ENCODE data around the gene ARHGAP8.

The ARHGAP8 gene

DNA sequence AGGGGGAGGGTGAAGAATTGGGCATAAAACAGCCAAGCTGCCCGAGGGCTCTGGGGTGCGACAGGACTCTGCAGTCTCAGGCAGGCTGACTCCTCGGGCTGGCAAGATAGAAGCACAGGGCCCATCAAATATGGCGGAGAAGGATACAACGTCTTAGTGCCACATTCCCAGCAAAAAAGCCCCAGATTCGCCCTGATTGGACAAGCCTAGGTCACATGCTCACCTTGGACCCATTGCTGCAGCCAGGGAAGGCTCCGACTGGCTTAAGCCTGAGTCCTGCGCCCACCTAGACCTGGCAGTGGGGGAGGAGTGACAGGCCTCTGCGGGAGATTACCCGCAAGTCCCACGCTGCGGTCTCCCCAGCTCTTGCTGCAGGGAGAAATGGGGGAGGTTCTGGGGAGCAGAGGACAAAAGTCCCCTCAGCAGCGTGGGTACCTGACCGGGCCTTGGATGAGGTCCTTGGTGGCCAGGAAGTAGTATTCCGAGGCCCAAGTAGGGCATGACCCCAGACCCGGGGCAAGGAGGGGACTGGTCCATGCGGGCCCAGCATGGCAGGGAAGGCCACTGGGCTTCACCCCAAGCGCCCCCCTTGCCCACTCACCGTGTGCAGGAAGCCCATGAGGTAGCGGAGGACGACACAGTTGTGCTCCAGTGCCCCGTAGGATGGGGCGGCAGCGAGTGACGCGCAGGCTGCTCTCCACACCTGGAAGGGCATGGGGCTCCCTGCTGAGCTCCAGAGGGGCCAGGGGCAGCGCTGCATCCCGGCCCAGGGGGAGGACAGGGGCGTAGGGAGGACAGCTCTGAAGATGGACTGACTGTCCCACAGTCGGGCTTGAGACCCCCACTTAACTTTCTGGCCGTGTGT is 113.0 kb downstream of the ARHGAP8 start:
- no peak for DNase-seq

DNA sequence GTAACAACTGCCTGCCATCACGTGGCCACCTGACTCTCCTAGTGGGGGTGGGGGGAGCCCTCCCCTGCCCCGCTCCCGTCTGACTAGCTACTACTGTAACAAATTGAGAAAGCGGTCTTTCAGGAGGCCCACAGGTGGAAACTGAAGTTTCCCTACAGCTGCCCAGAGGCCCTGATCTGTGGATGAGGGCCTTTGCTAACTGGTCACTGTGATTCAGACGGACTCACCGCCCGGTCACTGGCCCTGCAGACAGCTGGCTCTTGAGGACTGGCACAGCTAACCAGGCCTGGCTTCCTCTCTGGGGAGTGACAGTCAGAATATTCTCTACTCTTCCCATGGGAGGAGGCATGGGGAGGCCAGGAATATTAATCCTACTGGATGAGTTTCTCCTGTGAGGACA is 116.8 kb downstream of the ARHGAP8 start:
- DNase-seq: no peak

DNA sequence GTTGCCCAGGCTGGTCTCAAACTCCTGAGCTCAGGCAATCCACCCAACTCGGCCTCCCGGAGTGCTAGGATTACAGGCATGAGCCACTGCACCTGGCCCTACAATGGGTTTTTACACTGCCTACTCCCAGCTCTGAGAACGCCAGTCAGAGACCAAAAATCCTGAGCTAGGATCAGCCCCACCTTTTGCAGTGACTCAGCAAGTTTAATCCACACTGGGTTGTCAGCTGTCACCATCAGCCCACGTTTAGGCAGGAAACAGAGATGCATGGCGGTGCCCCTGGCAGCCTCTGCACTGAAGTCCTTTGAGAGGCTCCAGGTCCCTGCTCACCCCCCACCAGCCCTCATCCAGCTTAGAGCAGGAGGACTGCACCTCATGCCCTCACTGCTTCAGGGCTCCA is 117.6 kb downstream of the ARHGAP8 start:
- no peak for DNase-seq

DNA sequence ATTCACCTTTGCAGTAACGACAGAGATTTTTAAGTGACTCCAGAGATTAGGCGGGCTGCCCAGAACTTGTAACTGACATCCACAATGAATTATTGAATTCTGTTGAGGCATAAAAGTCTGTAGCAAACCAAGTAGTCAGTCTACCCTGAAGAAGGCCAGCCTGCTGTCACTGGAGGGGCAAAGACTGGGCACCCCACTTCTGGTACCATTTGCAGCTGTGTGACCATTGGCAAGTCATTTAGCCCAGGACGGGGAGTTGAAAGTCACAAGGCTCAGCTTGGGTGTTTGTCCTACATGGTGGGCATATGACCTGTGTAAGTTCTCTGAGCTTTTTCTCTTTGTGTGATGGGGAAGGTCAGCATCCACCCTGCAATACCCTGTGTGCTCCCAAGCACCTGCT is 119.4 kb downstream of the ARHGAP8 start:
- no peak for DNase-seq

DNA sequence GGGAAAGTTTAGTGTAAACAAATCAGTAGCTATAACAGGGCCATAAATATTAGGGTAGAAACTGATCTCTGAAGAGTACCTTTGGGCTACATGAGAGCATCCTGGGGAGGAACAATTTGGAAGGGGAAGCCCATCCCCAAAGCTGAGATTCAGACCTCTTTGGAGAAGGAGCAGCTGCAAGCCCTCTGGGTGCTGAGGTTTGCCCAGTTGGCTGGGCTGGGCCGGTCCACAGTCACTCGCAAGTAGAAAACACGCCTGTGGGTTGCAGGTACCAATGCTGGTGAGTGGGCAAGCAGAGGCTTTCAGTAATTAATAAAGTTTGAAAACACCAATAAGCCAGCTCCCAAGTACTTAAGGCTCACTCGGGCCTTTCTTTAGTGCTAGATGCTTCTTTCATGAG is 124.5 kb downstream of the ARHGAP8 start:
- DNase-seq: no peak

DNA sequence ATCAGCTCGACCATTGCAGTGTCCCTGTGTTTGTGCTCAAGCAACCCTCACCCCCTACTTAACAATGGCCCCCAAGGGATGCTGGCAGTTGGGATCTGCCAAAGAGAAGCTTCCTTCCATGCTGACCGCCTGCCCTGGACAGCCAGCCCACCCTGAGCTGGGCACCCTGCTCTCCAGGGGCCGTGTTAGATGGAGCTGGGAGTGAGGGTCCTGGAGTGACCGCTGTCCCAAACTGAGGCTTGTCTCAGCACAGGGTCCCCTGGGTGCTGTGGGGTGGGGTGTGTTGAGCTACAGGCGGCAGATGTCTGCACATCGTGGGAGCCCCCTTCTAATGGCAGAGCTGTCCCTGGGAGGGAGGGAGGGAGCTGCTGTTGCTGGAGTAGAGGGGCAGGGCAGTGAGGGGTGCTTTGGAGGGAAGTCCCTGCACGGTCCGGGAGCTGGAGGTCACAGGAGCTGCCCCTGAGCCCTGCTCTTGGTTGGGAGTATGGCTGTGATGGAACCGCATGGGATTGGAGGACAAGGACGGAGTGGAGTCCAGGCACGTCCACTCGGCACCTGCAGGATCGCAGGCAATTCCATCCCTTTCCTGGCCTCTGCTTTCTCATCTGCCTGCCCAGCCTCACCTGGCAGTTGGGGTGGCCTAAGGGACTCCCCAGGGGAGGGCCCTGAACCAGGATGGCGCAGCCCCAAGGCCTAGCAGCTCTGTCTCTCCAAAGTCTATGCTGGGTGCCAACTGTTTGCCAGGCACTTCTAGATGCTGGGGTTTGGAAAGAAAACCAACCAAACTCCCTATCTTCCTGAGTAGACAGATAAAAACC is 126.3 kb downstream of the ARHGAP8 start:
- no peak for DNase-seq

DNA sequence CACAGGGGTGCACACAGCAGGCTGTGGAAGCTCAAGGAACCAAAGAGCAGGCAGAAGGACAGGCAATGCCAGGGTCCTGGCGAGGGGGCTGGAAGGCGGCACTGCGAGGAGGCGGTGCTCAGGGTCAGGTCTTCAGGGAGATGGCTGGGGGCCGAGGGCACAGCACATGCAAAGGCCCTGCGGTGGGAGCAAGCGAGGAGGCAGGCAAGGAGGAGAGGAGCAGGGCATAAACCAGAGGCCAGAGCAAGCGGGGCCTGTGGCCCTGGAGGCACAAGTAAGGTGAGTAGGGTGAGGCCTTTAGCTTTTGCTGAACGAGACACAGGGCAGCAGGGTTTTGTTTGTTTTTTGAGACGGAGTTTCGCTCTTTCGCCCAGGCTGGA is 126.9 kb downstream of the ARHGAP8 start:
- no peak for DNase-seq

DNA sequence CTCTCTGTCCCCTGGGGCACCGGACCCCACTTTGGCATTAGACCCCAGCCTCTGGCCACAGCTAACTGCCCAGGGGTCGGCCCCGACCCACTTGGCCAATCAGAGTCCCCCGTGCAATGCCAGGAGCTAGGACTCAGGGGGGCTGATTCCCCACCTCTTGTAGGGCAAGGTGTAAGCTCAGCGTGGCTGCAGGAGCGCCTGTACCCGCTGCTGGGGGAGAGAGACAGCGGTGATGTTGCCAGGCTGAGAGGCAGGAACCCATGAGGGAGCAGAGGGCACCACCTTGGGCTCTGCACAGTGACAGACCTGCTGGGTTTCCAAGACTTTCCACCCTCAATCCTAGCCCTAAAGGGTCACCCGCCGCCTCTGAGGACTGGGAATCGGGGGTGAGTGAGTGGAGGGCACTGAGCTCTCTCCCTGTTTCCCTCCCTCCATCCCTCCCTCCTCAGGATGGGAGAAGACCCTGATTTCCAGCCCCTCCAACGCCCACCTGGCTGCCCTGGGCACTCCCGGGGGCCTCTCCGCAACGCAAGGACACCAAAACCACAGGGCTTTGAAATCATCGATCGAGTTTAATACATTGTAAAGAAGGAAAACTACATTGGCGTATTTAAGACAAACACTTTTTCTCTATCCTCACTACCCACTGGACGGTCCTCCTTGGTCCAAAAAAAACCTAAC is 128.4 kb downstream of the ARHGAP8 start:
- DNase-seq: no peak

DNA sequence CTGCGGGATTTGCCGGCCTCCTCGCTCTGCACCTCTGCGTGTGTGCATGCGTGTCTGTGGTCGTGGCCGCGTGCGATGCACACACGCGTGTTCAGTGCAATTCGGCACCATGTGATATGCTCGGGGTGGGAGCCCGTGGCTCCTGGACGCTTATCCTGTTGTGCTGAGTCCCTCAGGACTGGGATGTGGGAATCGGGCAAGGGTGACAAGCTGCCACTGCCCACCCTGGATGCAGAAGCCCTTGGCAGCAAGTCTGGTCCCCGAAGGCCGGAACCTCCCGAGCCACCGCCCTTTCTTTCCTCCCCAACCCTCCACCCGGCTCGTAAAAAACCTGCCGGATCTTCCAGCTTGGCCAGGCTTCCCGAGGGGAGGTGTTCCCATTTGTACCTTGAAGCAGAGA is 129.2 kb downstream of the ARHGAP8 start:
- no peak for DNase-seq

DNA sequence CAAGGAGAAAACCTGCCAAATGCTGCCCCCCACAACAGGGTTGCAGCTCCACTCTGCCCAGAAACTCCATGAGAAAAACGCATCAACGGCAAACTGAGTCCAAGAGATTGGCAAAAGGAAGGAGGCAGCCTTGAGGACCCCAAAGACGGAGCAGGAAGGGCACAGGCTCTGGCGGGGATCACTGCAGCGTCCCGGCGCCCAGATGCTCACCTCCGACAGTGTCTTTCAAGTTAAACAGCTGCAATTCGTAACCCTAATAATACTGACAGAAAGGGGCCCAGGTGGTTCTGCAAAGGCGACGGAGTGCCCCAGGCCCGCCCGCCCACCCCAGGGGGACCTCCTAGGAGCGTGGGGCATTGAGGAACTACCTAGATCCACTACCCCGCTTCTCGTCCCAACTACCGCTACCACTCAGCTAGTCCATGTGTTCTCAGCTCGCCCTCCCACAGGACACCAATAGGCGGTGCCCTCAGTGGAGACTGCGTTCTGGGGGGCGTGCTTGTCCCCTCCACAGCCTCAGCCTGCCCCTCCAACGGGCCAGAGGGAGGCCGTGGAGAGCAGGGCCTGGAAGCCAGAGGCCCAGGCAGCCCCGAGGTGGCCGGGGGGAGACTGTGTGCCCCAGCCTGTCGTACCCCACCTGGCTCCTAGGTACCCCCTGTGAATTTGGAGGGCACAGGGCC is 130.0 kb downstream of the ARHGAP8 start:
- no peak for DNase-seq

DNA sequence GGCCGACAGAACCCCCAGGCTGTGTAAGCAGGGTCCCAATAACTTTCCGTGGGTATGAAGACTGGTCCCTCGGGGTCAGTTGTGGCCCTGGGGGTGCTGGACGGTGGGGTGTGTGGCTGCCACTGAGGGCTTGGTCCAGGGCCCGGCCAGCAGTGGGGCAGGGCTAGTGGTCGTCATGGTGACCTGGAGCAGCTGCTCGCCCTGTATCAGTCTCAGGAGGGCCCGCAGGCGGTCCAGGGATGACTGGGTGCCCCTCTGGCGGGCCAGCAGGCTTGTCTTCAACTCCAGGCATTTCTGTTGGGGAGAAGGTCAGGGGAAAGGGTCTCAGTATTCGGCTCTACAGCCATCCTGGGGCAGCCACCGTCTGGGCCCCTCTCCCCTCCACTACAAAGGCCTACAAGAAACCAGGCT is 130.6 kb downstream of the ARHGAP8 start:
- DNase-seq: no peak

DNA sequence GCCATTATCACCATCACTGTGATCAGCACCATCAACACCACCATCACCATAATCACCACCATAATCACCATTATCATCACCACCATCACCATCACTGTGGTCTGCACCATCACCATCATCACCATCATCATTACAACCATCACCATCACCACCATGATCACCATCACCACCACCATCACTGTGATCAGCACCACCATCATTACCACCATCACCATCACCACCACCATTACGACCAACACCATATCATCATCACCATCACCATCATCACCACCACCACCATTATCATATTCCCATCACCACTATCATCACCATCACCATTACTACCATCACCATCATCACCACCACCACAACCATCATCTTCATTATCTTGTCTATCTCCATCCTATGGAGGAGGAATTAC is 132.2 kb downstream of the ARHGAP8 start:
- DNase-seq: no peak

DNA sequence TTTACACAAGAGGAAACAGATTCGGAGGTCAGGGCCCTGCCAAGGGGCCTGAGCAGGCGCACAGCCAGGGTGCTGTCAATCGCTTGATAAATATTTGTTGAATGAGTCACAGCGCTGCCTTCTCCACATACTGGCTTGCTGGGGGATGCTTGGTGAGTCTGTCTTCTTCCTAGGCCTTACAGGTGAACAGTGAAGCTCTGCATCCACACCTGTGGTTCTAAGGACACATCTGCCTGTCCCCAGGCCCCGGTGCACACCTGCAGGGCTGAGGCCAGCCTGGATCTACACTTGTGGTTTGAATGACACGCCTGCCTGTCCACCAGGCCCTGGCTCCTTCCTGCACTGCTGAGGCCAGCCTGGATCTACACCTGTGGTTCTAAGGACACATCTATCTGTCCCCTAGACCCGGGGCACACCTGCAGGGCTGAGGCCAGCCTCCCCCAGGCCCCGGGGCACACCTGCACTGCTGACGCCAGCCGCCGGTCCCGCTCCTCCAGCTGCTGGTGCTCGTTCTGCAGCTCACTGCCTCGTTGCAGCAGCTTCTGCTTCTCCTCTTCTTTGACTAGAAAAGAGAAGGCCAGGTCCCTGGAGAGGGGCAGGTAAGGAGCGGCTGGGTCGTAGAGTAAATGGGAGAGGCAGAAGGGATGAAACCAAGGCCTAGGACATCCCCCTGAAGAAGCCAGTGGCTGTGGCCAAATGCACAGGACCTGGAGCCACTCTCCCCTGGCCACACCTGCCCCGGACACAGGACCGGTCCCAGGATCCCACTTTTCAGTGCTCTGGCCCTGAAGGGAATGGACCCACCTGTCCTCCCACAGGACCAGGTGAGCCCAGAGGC is 132.8 kb downstream of the ARHGAP8 start:
- DNase-seq: no peak

DNA sequence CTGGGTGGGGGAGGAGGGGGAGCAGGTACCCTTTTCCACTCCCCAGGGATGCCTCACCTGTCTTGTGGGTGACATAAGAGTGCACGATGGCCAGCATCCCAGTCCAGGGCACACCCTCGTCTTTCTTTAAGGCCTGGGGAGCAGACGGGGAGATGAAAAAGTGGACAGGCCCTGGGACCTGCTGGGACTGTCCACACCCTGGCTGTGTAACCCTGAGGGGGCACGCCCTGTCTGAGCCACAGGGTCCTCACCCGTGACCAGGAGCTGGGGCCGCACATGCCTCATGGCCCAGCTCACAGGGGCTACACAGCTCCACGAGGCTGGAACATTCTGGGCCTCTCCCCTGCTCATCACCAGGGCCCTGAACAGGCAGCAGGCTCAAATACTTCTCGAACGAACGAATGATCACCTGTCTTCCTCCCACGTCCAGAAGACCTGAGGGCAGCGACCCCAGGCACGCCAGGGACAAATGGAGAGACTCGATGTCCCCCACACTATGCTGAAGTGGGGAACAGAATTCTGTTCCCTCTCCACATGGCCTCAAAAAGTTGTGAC is 133.5 kb downstream of the ARHGAP8 start:
- DNase-seq: no peak

DNA sequence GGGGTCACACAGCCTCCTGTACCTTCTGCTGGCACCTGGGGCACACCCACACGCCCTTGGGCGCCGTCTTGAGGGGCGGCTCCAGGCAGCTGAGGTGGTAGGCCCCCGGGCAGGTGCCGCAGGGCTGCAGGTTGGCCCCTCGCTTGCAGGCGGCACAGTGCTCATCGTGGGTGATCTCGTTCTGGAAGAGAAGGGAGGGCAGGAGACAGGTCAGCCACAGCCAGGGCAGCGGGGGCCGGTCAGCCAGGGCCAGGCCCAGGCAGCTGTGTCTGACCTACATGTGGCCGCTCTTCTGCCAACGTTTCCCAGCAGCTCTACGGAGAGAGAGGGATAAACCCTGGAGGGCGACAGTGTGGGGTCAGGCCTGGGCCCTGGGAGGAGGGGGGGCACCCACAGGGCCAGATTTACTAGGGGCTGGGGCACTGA is 135.6 kb downstream of the ARHGAP8 start:
- no peak for DNase-seq

DNA sequence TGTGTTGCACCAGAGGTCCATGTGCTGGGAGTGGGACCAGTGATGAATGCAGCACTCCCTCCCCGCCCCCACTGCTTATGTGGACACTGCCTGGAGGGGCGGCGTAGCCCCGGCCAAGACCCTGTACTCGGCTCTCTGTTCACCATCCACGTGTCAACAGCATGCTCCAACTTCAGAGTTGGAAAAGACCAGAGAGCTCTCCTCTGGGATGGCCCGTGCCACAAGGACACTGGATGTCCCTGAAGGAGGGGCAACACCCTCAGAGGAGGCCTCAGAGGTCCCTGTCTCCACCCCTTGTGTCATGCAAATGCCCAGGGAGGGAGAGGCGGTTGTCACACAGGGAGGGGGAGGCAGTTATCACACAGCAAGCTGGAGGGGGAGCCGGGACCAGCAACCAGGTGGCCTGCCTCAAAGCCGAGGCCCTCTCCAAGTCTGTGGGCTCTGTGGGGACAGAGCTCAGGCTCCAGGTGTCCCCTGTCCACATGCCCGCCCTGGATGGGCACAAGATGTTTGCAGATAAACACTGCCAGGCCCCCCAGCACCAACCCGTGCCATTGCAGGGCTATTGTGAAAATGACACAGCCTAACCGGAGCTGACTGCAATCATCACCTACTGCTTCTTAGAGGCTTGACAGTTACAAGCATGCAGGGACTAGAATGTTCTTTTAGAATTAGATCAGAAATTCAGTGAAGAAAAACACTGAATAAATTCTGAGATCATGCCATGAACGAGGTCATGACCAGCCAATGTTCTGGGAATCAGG is 136.3 kb downstream of the ARHGAP8 start:
- no peak for DNase-seq

DNA sequence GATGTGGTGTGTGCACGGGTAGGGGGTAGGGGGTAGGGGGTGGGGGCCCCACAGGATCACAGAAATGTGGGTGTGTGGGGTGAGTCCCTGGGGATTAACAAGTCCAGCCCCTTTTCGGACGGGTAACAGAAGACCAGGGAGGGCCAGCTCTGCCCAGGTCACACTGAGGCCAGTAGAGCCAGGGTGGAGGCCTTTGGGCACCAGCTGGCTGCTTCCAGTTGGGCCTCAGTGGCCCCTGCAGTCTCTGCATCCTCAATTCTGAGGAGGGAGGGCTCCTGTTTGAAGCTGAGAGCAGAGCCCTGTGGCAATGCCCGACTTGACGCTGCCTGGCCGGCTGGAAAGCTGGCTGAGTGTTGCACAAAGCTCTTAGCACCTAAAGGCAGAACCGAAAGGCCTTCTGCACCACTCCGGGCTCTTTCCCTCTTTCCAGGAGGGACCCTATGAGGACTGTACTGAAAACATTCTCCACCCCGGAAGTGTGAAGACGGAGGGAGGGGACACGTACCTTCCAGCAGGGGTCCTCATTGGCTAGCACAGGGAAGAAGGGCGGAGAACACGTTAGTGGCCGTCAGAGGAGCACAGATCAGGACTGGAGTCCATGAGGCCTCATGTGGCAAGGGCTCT is 137.0 kb downstream of the ARHGAP8 start:
- DNase-seq: no peak

DNA sequence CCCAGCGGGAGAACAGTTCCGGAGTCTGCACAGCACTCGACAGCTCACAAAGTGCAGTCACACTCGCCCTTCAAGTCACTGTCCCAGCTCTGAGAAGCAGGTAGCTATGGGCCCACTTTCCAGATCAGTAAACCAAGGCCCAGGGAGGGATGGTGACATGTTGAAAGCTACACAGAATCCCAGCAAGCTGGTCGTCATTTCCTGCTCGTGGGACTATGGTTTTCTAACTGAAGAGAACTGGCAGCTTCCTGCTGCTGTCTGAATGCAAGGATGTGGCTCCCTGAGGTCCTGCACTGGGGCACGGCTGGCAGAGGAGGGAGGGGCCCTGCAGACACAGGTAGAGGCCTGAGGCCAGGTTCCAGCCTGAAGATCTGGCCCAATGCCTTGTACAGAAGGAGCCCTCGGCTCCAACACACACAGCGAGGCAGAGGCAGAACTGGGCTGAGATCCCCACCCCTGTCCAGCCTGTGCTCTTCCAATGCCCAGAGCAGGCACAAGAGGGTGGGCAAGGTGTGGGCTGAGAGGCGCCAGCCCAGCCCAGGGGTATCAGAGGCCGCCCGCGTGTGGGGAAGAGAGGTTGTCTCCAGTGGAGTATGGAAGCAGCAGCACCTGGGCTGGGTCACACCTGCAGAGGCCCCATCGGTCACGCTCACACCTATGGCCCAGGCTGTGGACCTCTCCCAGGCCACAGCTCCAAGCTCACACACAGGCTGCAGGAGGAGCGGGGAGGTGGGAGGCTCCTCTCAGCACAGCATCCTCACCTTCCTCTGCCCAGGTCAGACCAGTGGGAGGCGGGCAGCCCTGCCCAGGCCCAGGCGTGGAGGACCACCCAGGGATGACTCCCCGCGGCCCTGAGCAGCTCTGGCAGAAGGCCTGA is 138.3 kb downstream of the ARHGAP8 start:
- no peak for DNase-seq

DNA sequence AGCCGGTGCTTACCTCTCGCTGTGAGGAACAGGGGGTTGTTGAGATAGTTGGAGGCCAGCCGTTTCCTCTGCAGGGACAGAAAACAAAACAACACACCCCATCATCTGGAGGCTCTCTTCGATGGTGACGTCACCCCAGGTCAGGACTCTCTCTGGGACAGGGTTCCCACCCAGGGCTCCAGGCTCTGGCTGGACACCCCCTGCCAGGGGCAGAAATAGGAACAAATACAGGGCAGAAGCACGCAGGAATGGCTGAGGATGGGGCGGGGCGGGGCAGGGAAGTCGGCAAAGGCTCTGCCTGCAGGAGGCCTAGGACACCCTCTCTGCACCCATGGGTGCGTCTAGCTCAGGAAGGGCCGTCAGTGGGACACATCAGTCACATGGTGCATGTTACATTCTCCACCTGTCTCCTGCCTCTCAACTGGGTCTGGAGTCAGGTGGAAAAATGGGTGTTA is 138.9 kb downstream of the ARHGAP8 start:
- DNase-seq: no peak

Data from midbrain (tissue), 1 donor.